ENCODE data around the gene SAP30BP.

SAP30BP gene

DNA sequence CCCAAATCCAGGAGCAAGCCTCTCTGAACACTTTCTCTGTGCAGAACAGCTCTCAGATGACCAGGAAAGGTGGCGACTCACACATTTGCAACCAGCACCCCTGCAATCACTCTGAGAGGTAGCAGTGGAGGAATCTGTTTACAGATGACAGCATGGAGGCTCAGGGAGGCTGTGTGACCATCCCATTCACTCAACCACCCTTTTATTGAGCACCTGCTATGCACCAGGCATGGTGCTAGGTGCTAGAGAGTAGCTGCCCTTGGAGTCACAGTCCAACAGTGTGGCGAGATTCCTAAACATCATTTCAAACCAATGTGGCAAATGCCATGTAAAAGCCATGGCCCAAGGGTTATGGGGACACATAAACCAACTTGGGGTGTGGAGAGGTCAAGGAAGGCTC lies 52.6 kb downstream of the SAP30BP start:
- DNase-seq (ENCODE audit: low spot score) = no peak

GRCh38 chr17:75720656-75721462 lies 53.7 kb downstream of the SAP30BP start, which contains the start of gene ITGB4:
ITGB4 (plus strand) TSS chr17:75721459; CDS start chr17:75724704, 3,245 bp downstream.
- TF ChIP-seq, protein P1, sequence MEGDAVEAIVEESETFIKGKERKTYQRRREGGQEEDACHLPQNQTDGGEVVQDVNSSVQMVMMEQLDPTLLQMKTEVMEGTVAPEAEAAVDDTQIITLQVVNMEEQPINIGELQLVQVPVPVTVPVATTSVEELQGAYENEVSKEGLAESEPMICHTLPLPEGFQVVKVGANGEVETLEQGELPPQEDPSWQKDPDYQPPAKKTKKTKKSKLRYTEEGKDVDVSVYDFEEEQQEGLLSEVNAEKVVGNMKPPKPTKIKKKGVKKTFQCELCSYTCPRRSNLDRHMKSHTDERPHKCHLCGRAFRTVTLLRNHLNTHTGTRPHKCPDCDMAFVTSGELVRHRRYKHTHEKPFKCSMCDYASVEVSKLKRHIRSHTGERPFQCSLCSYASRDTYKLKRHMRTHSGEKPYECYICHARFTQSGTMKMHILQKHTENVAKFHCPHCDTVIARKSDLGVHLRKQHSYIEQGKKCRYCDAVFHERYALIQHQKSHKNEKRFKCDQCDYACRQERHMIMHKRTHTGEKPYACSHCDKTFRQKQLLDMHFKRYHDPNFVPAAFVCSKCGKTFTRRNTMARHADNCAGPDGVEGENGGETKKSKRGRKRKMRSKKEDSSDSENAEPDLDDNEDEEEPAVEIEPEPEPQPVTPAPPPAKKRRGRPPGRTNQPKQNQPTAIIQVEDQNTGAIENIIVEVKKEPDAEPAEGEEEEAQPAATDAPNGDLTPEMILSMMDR (IDR thresholded peaks at IDR 0.05; ENCODE audit: extremely low read depth, missing control alignments) = no peak
- peak; percentile 92 for DNase-seq (ENCODE audit: low spot score)

More for the DNA sequence above, 52.6 kb downstream of the SAP30BP start:
- TF ChIP-seq, protein P1 (IDR thresholded peaks at IDR 0.05; ENCODE audit: extremely low read depth, missing control alignments) = no peak

- DNase-seq (ENCODE audit: low spot score) = no peak
- TF ChIP-seq, protein P1 (IDR thresholded peaks at IDR 0.05; ENCODE audit: extremely low read depth, missing control alignments) = no peak
Measured at GRCh38 chr17:75721463-75722011, 54.4 kb downstream of the SAP30BP start.

DNA sequence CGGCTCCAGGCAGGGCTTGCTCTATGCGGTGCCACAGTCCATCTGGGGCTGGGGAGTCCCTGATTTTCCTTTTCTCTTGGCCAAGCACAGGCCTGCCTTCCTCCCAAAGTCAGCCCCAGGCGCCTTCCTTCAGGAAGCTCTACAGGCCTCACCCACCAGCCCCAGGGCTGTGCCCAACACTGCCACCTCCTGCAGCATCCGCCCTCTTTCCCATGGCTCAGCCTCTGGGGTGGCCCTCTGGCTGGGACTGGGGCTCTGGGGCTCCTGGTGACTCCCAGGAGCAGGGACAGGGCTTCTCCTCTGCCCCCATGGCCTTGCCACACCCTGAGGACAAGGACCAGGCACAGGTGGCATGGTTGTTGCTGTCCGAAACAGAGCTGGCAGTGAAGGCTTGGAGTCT lies 54.9 kb downstream of the SAP30BP start:
- TF ChIP-seq, protein P1 (IDR thresholded peaks at IDR 0.05; ENCODE audit: extremely low read depth, missing control alignments) = no peak
- no peak for DNase-seq (ENCODE audit: low spot score)

- DNase-seq (ENCODE audit: low spot score) = no peak
- TF ChIP-seq, protein P1 (IDR thresholded peaks at IDR 0.05; ENCODE audit: extremely low read depth, missing control alignments) = no peak
Measured at GRCh38 chr17:75722542-75723095, 55.5 kb downstream of the SAP30BP start.

DNA sequence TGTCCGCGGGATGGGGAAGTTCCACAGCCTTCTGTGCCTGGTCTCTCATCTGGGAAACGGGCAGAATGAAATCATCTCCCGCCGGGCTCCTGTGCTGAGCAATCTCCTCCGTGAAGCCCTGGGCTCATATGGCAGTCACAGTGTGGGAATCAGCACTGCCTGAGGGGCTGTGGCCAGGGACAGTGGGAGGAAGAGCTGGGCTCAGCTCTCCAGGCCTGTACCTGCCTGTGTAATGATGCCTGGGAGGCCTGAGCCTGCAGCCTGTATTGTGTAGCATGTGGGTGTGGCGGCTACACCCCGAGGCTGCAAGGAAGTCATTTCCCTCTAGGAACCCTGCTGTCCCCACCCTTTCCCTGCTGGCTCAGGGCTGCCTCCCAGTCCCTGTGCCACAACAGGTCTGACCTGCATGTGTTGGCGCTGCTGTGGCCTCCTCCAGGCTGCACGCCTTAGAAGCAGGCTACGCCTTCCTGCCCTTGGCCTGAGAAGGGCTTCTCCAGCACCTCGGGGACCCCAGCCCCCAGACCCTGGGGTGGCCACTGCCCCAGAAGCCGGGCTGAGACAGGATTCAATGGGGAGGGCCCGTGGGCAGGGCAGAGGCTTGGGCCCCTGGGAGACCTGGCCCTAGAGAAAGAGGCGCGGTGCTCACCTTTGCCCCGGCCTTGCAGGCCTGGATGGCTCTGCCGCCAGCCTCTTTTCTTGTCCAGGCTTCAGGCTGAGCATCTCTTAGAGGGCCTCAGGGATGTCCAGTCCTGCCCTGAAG lies 56.2 kb downstream of the SAP30BP start:
- DNase-seq (ENCODE audit: low spot score) = no peak
- TF ChIP-seq, protein P1 (IDR thresholded peaks at IDR 0.05; ENCODE audit: extremely low read depth, missing control alignments) = no peak
